DOHH2 (cell line): ENCODE results near the gene VEGFA.

Experiments used
- H3F3A ChIP-seq: fragments of 200-600 bp; sonication (generic), shearing (Covaris generic); 2 replicates; pipeline ENCODE4 v1.6.0; 2016; ENCODE audit warnings: antibody characterized with exemption, mild to moderate bottlenecking; ENCODE audit not compliant: control insufficient read depth, insufficient read depth
- H3K27ac ChIP-seq: fragments of 200-600 bp; sonication (generic); 2 replicates; pipeline ENCODE4 v1.5.1; 2014; ENCODE audit warnings: low read depth, mild to moderate bottlenecking, low read length, moderate library complexity
- H3K27me3 ChIP-seq: fragments of 200-600 bp; sonication (generic); 2 replicates; pipeline ENCODE4 v1.6.1; 2014; ENCODE audit warnings: mild to moderate bottlenecking, low read length, mixed read lengths; ENCODE audit not compliant: control insufficient read depth
- H3K36me3 ChIP-seq: fragments of 200-600 bp; sonication (generic); 2 replicates; pipeline ENCODE4 v1.6.1; 2014; ENCODE audit warnings: mild to moderate bottlenecking, low read length, moderate library complexity, mixed read lengths; ENCODE audit not compliant: control insufficient read depth
- H3K4me1 ChIP-seq: fragments of 200-600 bp; sonication (generic); 2 replicates; pipeline ENCODE4 v1.6.1; 2014; ENCODE audit warnings: mild to moderate bottlenecking, low read length, mixed read lengths; ENCODE audit not compliant: control insufficient read depth
- H3K4me2 ChIP-seq: fragments of 200-600 bp; sonication (generic); 2 replicates; pipeline ENCODE4 v1.6.0; 2014; ENCODE audit warnings: mild to moderate bottlenecking, low read length, moderate library complexity
- H3K4me3 ChIP-seq: fragments of 200-600 bp; sonication (generic); 2 replicates; pipeline ENCODE4 v1.5.1; 2014; ENCODE audit warnings: mild to moderate bottlenecking, low read length, mixed read lengths
- H3K79me2 ChIP-seq: fragments of 200-600 bp; sonication (generic); 2 replicates; pipeline ENCODE4 v1.6.1; 2014; ENCODE audit warnings: mild to moderate bottlenecking, low read length, mixed read lengths; ENCODE audit not compliant: control insufficient read depth
- H3K9me2 ChIP-seq: fragments of 200-600 bp; sonication (generic); replicated peaks from 2 replicates; pipeline ENCODE4 v1.6.1; 2014; ENCODE audit warnings: mild to moderate bottlenecking, low read length, mixed read lengths; ENCODE audit not compliant: control insufficient read depth
- H3K9me3 ChIP-seq: fragments of 200-600 bp; sonication (generic); 2 replicates; pipeline ENCODE4 v1.6.1; 2014; ENCODE audit warnings: antibody characterized with exemption, low read length, mixed read lengths; ENCODE audit not compliant: control insufficient read depth, insufficient read depth
- H4K20me1 ChIP-seq: fragments of 200-600 bp; sonication (generic); 2 replicates; pipeline ENCODE4 v1.6.0; 2014; ENCODE audit warnings: low read depth, mild to moderate bottlenecking, antibody characterized with exemption, low read length, moderate library complexity; ENCODE audit not compliant: control insufficient read depth, insufficient read depth
- CTCF ChIP-seq: fragments of 200-600 bp; sonication (generic); IDR thresholded peaks from one replicate; pipeline ENCODE4 v1.5.1; 2014; ENCODE audit warnings: antibody characterized with exemption, mild to moderate bottlenecking, low read depth, low read length; ENCODE audit not compliant: poor library complexity, severe bottlenecking
- EZH2phosphoT487 ChIP-seq: fragments of 200-600 bp; sonication (generic); IDR thresholded peaks from 2 replicates; pipeline ENCODE4 v1.6.1; 2017; ENCODE audit warnings: borderline replicate concordance, mild to moderate bottlenecking, antibody characterized with exemption, low read length, moderate library complexity, mixed read lengths

Gene VEGFA

GRCh38 chr6:43744491-43744890 is 25.5 kb upstream of the VEGFA start:
- Histone ChIP-seq H3K4me3 (no peak overlapping the region), H3K4me1 (no peaks in the 10 kb centered on the region), H3K9me2 (no peaks in the 10 kb centered on the region), H3K4me2 (no peak overlapping the region), H3K27ac (no peak overlapping the region), H3F3A (no peaks in the 10 kb centered on the region), H3K79me2 (no peaks in the 10 kb centered on the region), H3K9me3 (no peaks in the 10 kb centered on the region), H3K36me3 (no peaks in the 10 kb centered on the region), H3K27me3 (peaks cover 13% of the 10 kb centered on the region), H4K20me1 (no peaks in the 10 kb centered on the region)
- TF ChIP-seq EZH2phosphoT487 (no peak), CTCF (no peak)

GRCh38 chr6:43744931-43745727 is 24.9 kb upstream of the VEGFA start:
- Histone ChIP-seq H3K27ac (no peak overlapping the region), H3K4me3 (no peak overlapping the region)

GRCh38 chr6:43746071-43746470 is 23.9 kb upstream of the VEGFA start:
- Histone ChIP-seq H3K4me2 (no peak overlapping the region), H3K4me1 (no peaks in the 10 kb centered on the region), H3K4me3 (no peak overlapping the region), H3F3A (no peaks in the 10 kb centered on the region), H3K9me3 (no peaks in the 10 kb centered on the region), H3K79me2 (no peaks in the 10 kb centered on the region), H3K36me3 (no peaks in the 10 kb centered on the region), H3K9me2 (no peaks in the 10 kb centered on the region), H3K27ac (no peak overlapping the region), H3K27me3 (peaks cover 13% of the 10 kb centered on the region), H4K20me1 (no peaks in the 10 kb centered on the region)
- TF ChIP-seq CTCF (no peak), EZH2phosphoT487 (no peak)

More at GRCh38 chr6:43744931-43745727, 24.9 kb upstream of the VEGFA start:
- TF ChIP-seq EZH2phosphoT487 (no peak), CTCF (no peak)
- H3K79me2 ChIP-seq, result no peaks in the 10 kb centered on the region
- H4K20me1 ChIP-seq, result no peaks in the 10 kb centered on the region
- H3K4me1 ChIP-seq, result no peaks in the 10 kb centered on the region
- no peaks in the 10 kb centered on the region for H3K9me2 ChIP-seq
- no peaks in the 10 kb centered on the region for H3F3A ChIP-seq
- no peak overlapping the region for H3K4me2 ChIP-seq
- no peaks in the 10 kb centered on the region for H3K36me3 ChIP-seq
- H3K9me3 ChIP-seq, result no peaks in the 10 kb centered on the region
- peaks cover 13% of the 10 kb centered on the region for H3K27me3 ChIP-seq
